SK-N-SH treated with all-trans-retinoic acid at 6 μM for 48 hours (cell line): ENCODE data around the gene ZKSCAN5.

ENCODE experiments used
- TCF4 ChIP-seq: fragments of 250-450 bp; sonication (Bioruptor Pico); IDR thresholded peaks from 2 replicates; pipeline ENCODE4 v1.8.0; 2021; ENCODE audit warnings: mild to moderate bottlenecking, moderate library complexity, borderline replicate concordance
- ZNF565 ChIP-seq: fragments of 450-650 bp; formaldehyde crosslinking; conservative IDR thresholded peaks from 2 replicates; pipeline ENCODE4 v1.5.0; 2020; ENCODE audit warnings: low read depth, mild to moderate bottlenecking, moderate library complexity
- ZNF70 ChIP-seq: fragments of 450-650 bp; formaldehyde crosslinking; IDR thresholded peaks from 2 replicates; pipeline ENCODE4 v1.5.0; 2020; ENCODE audit warnings: mild to moderate bottlenecking, moderate library complexity
- ZNF8 ChIP-seq: fragments of 450-650 bp; formaldehyde crosslinking; IDR thresholded peaks from 2 replicates; pipeline ENCODE4 v1.5.0; 2020; ENCODE audit warnings: mild to moderate bottlenecking, moderate library complexity

- TF ChIP-seq ZNF565 (no peak), ZNF70 (CRISPR knock-in tag) (0 out of 2 replicates have a peak, but pooled peaks have one; percentile 17), TCF4 (CRISPR knock-in tag) (no peak), ZNF8 (CRISPR knock-in tag) (no peak)
Measured at GRCh38 chr7:99504603-99505323, at the start of gene ZKSCAN5.
